ENCODE results near the gene TRDN.

The TRDN gene

DNA sequence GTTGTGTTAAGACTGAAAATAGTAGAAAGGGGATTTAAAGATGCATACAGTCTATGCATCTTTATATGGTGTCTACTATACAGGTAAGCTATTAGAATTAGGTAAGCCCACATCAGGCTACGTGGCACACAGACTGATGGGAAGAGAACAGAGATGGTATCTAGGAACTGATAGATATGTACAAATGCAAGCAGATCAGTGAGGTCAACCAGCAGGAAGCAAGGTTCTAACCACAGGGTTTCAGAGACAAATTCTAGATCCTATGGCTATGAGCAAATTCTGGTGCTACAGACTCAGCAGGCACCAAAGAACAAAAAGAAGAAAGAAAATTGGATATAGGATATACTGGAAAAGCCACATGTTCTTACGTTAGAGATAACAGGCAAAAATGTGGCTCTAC, 110.6 kb downstream of the TRDN start (continued):
- TF ChIP-seq ZNF10 (tag by site-specific recombination; IDR thresholded peaks at IDR 0.05) (no peak), ZSCAN16 (tag by site-specific recombination; IDR thresholded peaks at IDR 0.05) (no peak)

GRCh38 chr6:123524781-123525180, 112.0 kb downstream of the TRDN start:
- Histone ChIP-seq H3K4me1 (ENCODE audit: control insufficient read depth, insufficient read depth, low read length) (peaks cover 2% of the 10 kb centered on the region; the same call in 1 of the 2 replicates), H3K27ac (ENCODE audit: extremely low read depth, low read depth, low read length) (no peak overlapping the region), H3K4me3 (ENCODE audit: low read depth, low read length) (no peak overlapping the region), H3K9me3 (ENCODE audit: control insufficient read depth, insufficient read depth, low read depth, low read length) (no peaks in the 10 kb centered on the region), H3K36me3 (ENCODE audit: control insufficient read depth in 2 of 2, insufficient read depth in 1 of 2, low read length in 2 of 2) (no peaks in the 10 kb centered on the region)
- TF ChIP-seq, protein P1, sequence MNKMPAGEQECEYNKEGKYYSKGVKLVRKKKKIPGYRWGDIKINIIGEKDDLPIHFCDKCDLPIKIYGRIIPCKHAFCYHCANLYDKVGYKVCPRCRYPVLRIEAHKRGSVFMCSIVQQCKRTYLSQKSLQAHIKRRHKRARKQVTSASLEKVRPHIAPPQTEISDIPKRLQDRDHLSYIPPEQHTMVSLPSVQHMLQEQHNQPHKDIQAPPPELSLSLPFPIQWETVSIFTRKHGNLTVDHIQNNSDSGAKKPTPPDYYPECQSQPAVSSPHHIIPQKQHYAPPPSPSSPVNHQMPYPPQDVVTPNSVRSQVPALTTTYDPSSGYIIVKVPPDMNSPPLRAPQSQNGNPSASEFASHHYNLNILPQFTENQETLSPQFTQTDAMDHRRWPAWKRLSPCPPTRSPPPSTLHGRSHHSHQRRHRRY (tag by site-specific recombination; IDR thresholded peaks at IDR 0.05), result no peak
- TF ChIP-seq SP2 (tag by site-specific recombination; IDR thresholded peaks at IDR 0.05), result no peak
- TF ChIP-seq PATZ1 (tag by site-specific recombination; IDR thresholded peaks at IDR 0.05), result no peak
- no peak for TF ChIP-seq HOXC10 (CRISPR knock-in tag; IDR thresholded peaks at IDR 0.05)
- TF ChIP-seq REPIN1 (tag by site-specific recombination; IDR thresholded peaks at IDR 0.05; ENCODE audit: low read depth), result no peak
- no peak for TF ChIP-seq YY1 (tag by site-specific recombination; IDR thresholded peaks at IDR 0.05)
- no peak for TF ChIP-seq HOXD13 (CRISPR knock-in tag; IDR thresholded peaks at IDR 0.05; ENCODE audit: borderline replicate concordance)
- no peak for TF ChIP-seq ZNF214 (tag by site-specific recombination; IDR thresholded peaks at IDR 0.05; ENCODE audit: borderline replicate concordance)
- no peak for TF ChIP-seq ZFP41 (tag by site-specific recombination; IDR thresholded peaks at IDR 0.05; ENCODE audit: borderline replicate concordance)
- TF ChIP-seq ZNF670 (tag by site-specific recombination; IDR thresholded peaks at IDR 0.05; ENCODE audit: low read depth), result no peak
- no peak for TF ChIP-seq KLF7 (tag by site-specific recombination; IDR thresholded peaks at IDR 0.05; ENCODE audit: borderline replicate concordance)
- TF ChIP-seq ZNF23 (tag by site-specific recombination; IDR thresholded peaks at IDR 0.05; ENCODE audit: borderline replicate concordance), result no peak
- TF ChIP-seq MZF1 (tag by site-specific recombination; IDR thresholded peaks at IDR 0.05; ENCODE audit: borderline replicate concordance), result no peak
- no peak for TF ChIP-seq SP7 (tag by site-specific recombination; IDR thresholded peaks at IDR 0.05)
- ChIA-PET CTCF (no interaction called here), POLR2A (no interaction called here)

GRCh38 chr6:123520217-123520616, 116.5 kb downstream of the TRDN start:
- no peak for TF ChIP-seq INSM2 (tag by site-specific recombination; IDR thresholded peaks at IDR 0.05)
- TF ChIP-seq EGR2 (tag by site-specific recombination; IDR thresholded peaks at IDR 0.05; ENCODE audit: low read depth), result no peak
- POLR2A ChIA-PET, result no interaction called here

More at GRCh38 chr6:123520217-123520616, 116.5 kb downstream of the TRDN start:
- Histone ChIP-seq H3K27ac (ENCODE audit: extremely low read depth, low read depth, low read length) (no peak overlapping the region), H3K4me1 (ENCODE audit: control insufficient read depth, insufficient read depth, low read length) (no peaks in the 10 kb centered on the region), H3K36me3 (ENCODE audit: control insufficient read depth in 2 of 2, insufficient read depth in 1 of 2, low read length in 2 of 2) (no peaks in the 10 kb centered on the region), H3K9me3 (ENCODE audit: control insufficient read depth, insufficient read depth, low read depth, low read length) (no peaks in the 10 kb centered on the region), H3K4me3 (ENCODE audit: low read depth, low read length) (no peak overlapping the region)
- CTCF ChIA-PET, result interaction anchor here (0.6 to 0.7 kb wide), 2 partner anchors 115 to 279 kb away, joined by 3 to 6 read pairs; no protein-coding TSS in a partner anchor

All from HEK293 (cell line).